GM11168 (cell line): ENCODE data around the gene LHFPL2.
"Not testable (repeated sequence)": the region's sequence is repeated elsewhere in the genome, so short reads cannot be mapped to it uniquely, and the experiment has no call there.

Experiments
- in situ Hi-C: fragments of 300-500 bp; cut with MboI; formaldehyde crosslinking; loops from one replicate; pipeline ENCODE4 v1.12.0; 2022; ENCODE audit warnings: low sequenced_read_pairs; ENCODE audit not compliant: unreplicated experiment

Gene LHFPL2

GRCh38 chr5:78492650-78493049, 155.9 kb downstream of the LHFPL2 start:
- in situ Hi-C loops, result no loop called here

GRCh38 chr5:78492224-78492623, 156.3 kb downstream of the LHFPL2 start:
- in situ Hi-C loops, result no loop called here

- in situ Hi-C loops, result no loop called here
These were observed 157.7 kb downstream of the LHFPL2 start for GRCh38 chr5:78490709-78491485.

- in situ Hi-C loops, result no loop called here
These were observed 160.7 kb downstream of the LHFPL2 start for GRCh38 chr5:78487846-78488245.

- in situ Hi-C loops, result no loop called here
These were observed 162.4 kb downstream of the LHFPL2 start for GRCh38 chr5:78486218-78486617.

GRCh38 chr5:78483809-78484521, 164.6 kb downstream of the LHFPL2 start:
- in situ Hi-C loops, result no loop called here

GRCh38 chr5:78482948-78483347, 165.6 kb downstream of the LHFPL2 start:
- in situ Hi-C loops, result no loop called here

GRCh38 chr5:78476795-78477194, 171.8 kb downstream of the LHFPL2 start:
- in situ Hi-C loops, result no loop called here

GRCh38 chr5:78475370-78475769, 173.2 kb downstream of the LHFPL2 start:
- in situ Hi-C loops, result no loop called here

GRCh38 chr5:78473751-78474150, 174.8 kb downstream of the LHFPL2 start:
- in situ Hi-C loops, result no loop called here

GRCh38 chr5:78472469-78473106, 176.0 kb downstream of the LHFPL2 start:
- in situ Hi-C loops, result no loop called here

GRCh38 chr5:78471896-78472295, 176.7 kb downstream of the LHFPL2 start:
- in situ Hi-C loops, result no loop called here

- in situ Hi-C loops, result no loop called here
These were observed 180.7 kb downstream of the LHFPL2 start for GRCh38 chr5:78467752-78468357.

- in situ Hi-C loops, result no loop called here
These were observed 181.4 kb downstream of the LHFPL2 start for GRCh38 chr5:78467140-78467539.

- in situ Hi-C loops, result no loop called here
These were observed 189.7 kb downstream of the LHFPL2 start for GRCh38 chr5:78458843-78459242.

GRCh38 chr5:78457507-78457906, 191.1 kb downstream of the LHFPL2 start:
- in situ Hi-C loops, result not testable (repeated sequence)

GRCh38 chr5:78449103-78449502, 199.5 kb downstream of the LHFPL2 start:
- in situ Hi-C loops, result no loop called here

GRCh38 chr5:78447775-78448424, 200.7 kb downstream of the LHFPL2 start:
- in situ Hi-C loops, result no loop called here
